ENCODE data around the gene TRIM37.

The TRIM37 gene

GRCh38 chr17:58936295-58936694 lies 170.4 kb downstream of the TRIM37 start:
- no peak for DNase-seq (ENCODE audit: low read depth)

GRCh38 chr17:58932956-58933355 lies 173.7 kb downstream of the TRIM37 start:
- DNase-seq (ENCODE audit: low read depth), result no peak

Measured in activated T-helper 9 cell treated with anti-CD3 and anti-CD28 coated beads, Interleukin-2, amount 50 U/mL, for 16 hours (primary cell).